A549 (cell line): ENCODE data around the gene NTHL1. TPM values are rescaled to one million over a fixed set of nuclear protein-coding genes. Genes with fewer than 3 reads are reported as not detected.
A peak's percentile ranks its signal among the peaks of the same experiment; 100 is the strongest.

Experiments used
- ATAC-seq, 2 experiments: fragments of 200-7000 bp in 1 of 2; fragments of >200 bp in 1 of 2; cut with Nextera tagmentation in 1 of 2; cut with Tn5 transposase in 1 of 2; 3 replicates each; pipeline versions ENCODE4 v1.8.0 to v1.9.1; 2018 to 2020; ENCODE audit warnings: mild to moderate bottlenecking in 1 of 2, moderate library complexity in 1 of 2
- CTCF ChIA-PET: fragments of 300-600 bp; sonication (Branson Sonifier 250); formaldehyde crosslinking; extraction: SDS; loops from one replicate; lab custom pipeline; 2021; ENCODE audit warnings: antibody characterized with exemption, inconsistent platforms; lab: Yijun Ruan, JAX
- POLR2A ChIA-PET: fragments of 350-600 bp; formaldehyde crosslinking; extraction: SDS; loops from one replicate; lab custom pipeline; 2021; ENCODE audit warnings: antibody characterized with exemption, inconsistent platforms; lab: Yijun Ruan, JAX
- DNase-seq, 2 experiments: peaks; one replicate each; pipeline versions ENCODE4 v3.0.0 to v3.0.0-alpha.2; 2011 to 2016; ENCODE audit warnings: low read depth in 1 of 2, low spot score in 1 of 2
- FAIRE-seq: peaks from 2 replicates; lab custom pipeline; 2011; peaks lifted over from hg19 to GRCh38; lab: Jason Lieb, UNC
- H3K27ac ChIP-seq, 2 experiments: fragments of >200 bp; sonication (Bioruptor Twin); formaldehyde crosslinking; 3 replicates each; pipeline ENCODE4 v1.5.1; 2016 to 2017
- H3K4me1 ChIP-seq: fragments of >200 bp; sonication (Bioruptor Twin); formaldehyde crosslinking; 3 replicates; pipeline ENCODE4 v1.6.1; 2016
- H3K4me2 ChIP-seq: fragments of >200 bp; sonication (Bioruptor Twin); formaldehyde crosslinking; 3 replicates; pipeline ENCODE4 v1.6.1; 2016
- H3K4me3 ChIP-seq: fragments of >200 bp; sonication (Bioruptor Twin); formaldehyde crosslinking; 3 replicates; pipeline ENCODE4 v1.5.1; 2016
- H3K9me3 ChIP-seq: fragments of >200 bp; sonication (Bioruptor Twin); formaldehyde crosslinking; 3 replicates; pipeline ENCODE4 v1.6.1; 2016
- EHF ChIP-seq: fragments of 250-450 bp; sonication (Bioruptor Pico); IDR thresholded peaks from 2 replicates; pipeline ENCODE4 v1.5.0; 2020; ENCODE audit warnings: mild to moderate bottlenecking
- EHMT2 ChIP-seq: fragments of 200-600 bp; sonication (generic); IDR thresholded peaks from 2 replicates; pipeline ENCODE4 v1.6.1; 2016; ENCODE audit warnings: antibody characterized with exemption, low read depth, mild to moderate bottlenecking, moderate library complexity
- FOSB ChIP-seq: fragments of 250-450 bp; sonication (Bioruptor Pico); IDR thresholded peaks from 2 replicates; pipeline ENCODE4 v1.5.0; 2020; ENCODE audit warnings: mild to moderate bottlenecking, moderate library complexity
- FOXS1 ChIP-seq: fragments of 250-450 bp; sonication (Bioruptor Pico); IDR thresholded peaks from 2 replicates; pipeline ENCODE4 v1.5.0; 2020; ENCODE audit warnings: mild to moderate bottlenecking, moderate library complexity
- GATA3 ChIP-seq: IDR thresholded peaks from 2 replicates; pipeline ENCODE4 v1.6.1; 2012; ENCODE audit warnings: borderline replicate concordance
- HDAC2 ChIP-seq: fragments of 200-600 bp; sonication (generic); IDR thresholded peaks from 2 replicates; pipeline ENCODE4 v1.6.1; 2016
- HOXB13 ChIP-seq: fragments of 250-450 bp; sonication (Bioruptor Pico); IDR thresholded peaks from 2 replicates; pipeline ENCODE4 v1.5.0; 2020; ENCODE audit warnings: low read depth, mild to moderate bottlenecking, moderate library complexity
- HOXB5 ChIP-seq: fragments of 250-450 bp; sonication (Bioruptor Pico); IDR thresholded peaks from 2 replicates; pipeline ENCODE4 v1.5.0; 2020; ENCODE audit warnings: mild to moderate bottlenecking, moderate library complexity
- JUNB ChIP-seq: fragments of >200 bp; sonication (Bioruptor Twin); formaldehyde crosslinking; IDR thresholded peaks from 2 replicates; pipeline ENCODE4 v1.6.1; 2016
- MAFK ChIP-seq: fragments of 450-650 bp; IDR thresholded peaks from 2 replicates; pipeline ENCODE4 v1.6.1; 2014; ENCODE audit not compliant: partially characterized antibody
- PHF8 ChIP-seq: fragments of 200-600 bp; sonication (generic); IDR thresholded peaks from 2 replicates; pipeline ENCODE4 v1.6.1; 2016; ENCODE audit warnings: low read depth, mild to moderate bottlenecking, antibody characterized with exemption, moderate library complexity, borderline replicate concordance
- RAD21 ChIP-seq, 2 experiments: fragments of >200 bp in 1 of 2; sonication (Bioruptor Twin) in 1 of 2; formaldehyde crosslinking in 1 of 2; IDR thresholded peaks in 1 of 2; conservative IDR thresholded peaks in 1 of 2; 2 replicates in 1 of 2; 3 replicates in 1 of 2; pipeline ENCODE4 v1.6.1; 2012 to 2018; ENCODE audit warnings: inconsistent platforms in 1 of 2
- RCOR1 ChIP-seq: fragments of 150-350 bp; IDR thresholded peaks from 2 replicates; pipeline ENCODE4 v1.6.1; 2014; ENCODE audit warnings: antibody characterized with exemption, low read length, low read depth
- SMC3 ChIP-seq: fragments of >200 bp; sonication (Bioruptor Twin); formaldehyde crosslinking; IDR thresholded peaks from 3 replicates; pipeline ENCODE4 v1.6.1; 2018; ENCODE audit warnings: inconsistent platforms
- TFCP2L1 ChIP-seq: fragments of 250-450 bp; sonication (Bioruptor Pico); IDR thresholded peaks from 2 replicates; pipeline ENCODE4 v1.5.0; 2021; ENCODE audit warnings: mild to moderate bottlenecking
- ZNF302 ChIP-seq: fragments of 250-450 bp; sonication (Bioruptor Pico); IDR thresholded peaks from 2 replicates; pipeline ENCODE4 v1.9.0; 2021; ENCODE audit warnings: inconsistent platforms, mild to moderate bottlenecking, moderate library complexity
- ZSCAN20 ChIP-seq: fragments of 250-450 bp; sonication (Bioruptor Pico); IDR thresholded peaks from 2 replicates; pipeline ENCODE4 v1.8.0; 2022; ENCODE audit warnings: mild to moderate bottlenecking, moderate library complexity
- WGBS: methylation state at CpG from one replicate; pipeline ENCODE4 v1.1.6; 2017; ENCODE audit errors: missing lambda C conversion rate; 5-methylcytosine and 5-hydroxymethylcytosine counted together
- polyA plus RNA-seq, 4 experiments: library from polyadenylated mRNA; depleted of rRNA in 3 of 4; stranded (reverse); fragments of >200 nt; fragmentation: RNase III in 1 of 4; extraction: RNeasy Plus Mini Kit Qiagen cat#74134 plus additional on column Dnase treatment in 1 of 4; gene quantifications; 2 replicates in 3 of 4; 3 replicates in 1 of 4; pipeline ENCODE4 v1.2.3, GENCODE V29; 2011 to 2017
- TF ChIP-seq, protein P1 (sequence below): fragments of >200 bp; sonication (Bioruptor Twin); formaldehyde crosslinking; IDR thresholded peaks from 3 replicates; pipeline ENCODE4 v1.5.1; 2016
- TF ChIP-seq, protein P2 (sequence below): IDR thresholded peaks from 2 replicates; pipeline ENCODE4 v1.6.1; 2012
- TF ChIP-seq, protein P3 (sequence below): fragments of 150-350 bp; IDR thresholded peaks from 2 replicates; pipeline ENCODE4 v1.6.1; 2014; ENCODE audit warnings: low read depth, mild to moderate bottlenecking, low read length

Gene NTHL1
- polyA plus RNA-seq, 2 of the 4 experiments (the other 2 are of a cell fraction) = 28.8 to 42.3 TPM

DNA sequence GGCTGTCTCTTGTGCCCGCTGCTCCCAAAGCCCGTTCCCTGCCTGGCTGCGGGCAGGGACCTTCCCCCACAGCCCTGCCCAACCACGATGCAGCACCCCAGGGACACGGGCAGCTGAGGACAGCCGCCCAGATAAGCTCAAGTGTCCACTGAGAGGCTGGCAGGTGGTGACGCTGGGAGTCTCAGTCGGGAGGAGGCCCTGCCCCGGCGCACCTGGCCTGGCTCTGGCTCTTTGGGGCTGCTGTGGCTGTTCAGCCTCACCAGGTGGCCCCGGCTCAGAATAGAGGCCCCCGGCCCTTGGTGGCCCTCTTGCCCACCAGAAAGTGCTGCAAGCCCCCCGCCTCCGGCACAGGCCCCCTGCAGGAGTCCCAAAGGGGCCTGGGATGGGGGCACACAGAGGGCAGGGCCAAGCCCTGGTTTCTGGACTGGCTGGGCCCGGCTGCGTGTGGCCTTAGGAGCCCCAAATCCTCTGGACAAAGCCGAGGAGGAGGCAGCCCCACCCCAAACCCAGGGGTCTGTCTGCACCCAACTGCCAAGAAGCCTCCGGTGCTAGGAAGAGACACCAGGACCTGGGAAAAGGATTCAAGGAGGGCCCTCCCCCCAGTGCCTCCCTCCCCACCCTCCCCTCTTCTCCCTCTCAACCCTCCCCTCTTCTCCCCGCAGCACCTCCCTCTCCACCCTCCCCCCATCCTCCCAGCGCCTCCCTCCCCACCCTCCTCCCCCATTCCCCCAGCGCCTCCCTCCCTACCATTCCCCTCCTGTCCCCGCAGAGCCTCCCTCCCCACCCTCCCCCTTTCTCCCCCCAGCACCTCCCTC is 5.3 kb downstream of the NTHL1 start:
- H3K27ac ChIP-seq = peak overlapping the region; percentile 90
- H3K4me1 ChIP-seq = peaks cover 78% of the 10 kb centered on the region
- no peak overlapping the region for H3K4me3 ChIP-seq
- no peak for FAIRE-seq
- H3K4me2 ChIP-seq = peak overlapping the region; percentile 32; the same call in 2 of the 3 replicates
- ChIA-PET CTCF (interaction anchor here (1.0 to 2.3 kb wide), 3 partner anchors 14 to 98 kb away, joined by 3 to 17 read pairs (median 12); no protein-coding TSS in a partner anchor), POLR2A (interaction anchor here (0.7 kb wide), 1 partner anchor 82 kb away, joined by 5 read pairs; no protein-coding TSS in a partner anchor)
- H3K9me3 ChIP-seq = no peaks in the 10 kb centered on the region
- TF ChIP-seq MAFK = no peak
- TF ChIP-seq HOXB13 (CRISPR knock-in tag) = 0 out of 2 replicates have a peak, but pooled peaks have one; percentile 44
- peak in 1 of 2 experiments; percentile 44 for DNase-seq
- no peak for ATAC-seq
- 87% methylated on average over 11 of the region's 22 CpGs for WGBS

GRCh38 chr16:2040787-2041522 is 6.7 kb downstream of the NTHL1 start:
- DNase-seq = no peak

More at GRCh38 chr16:2040787-2041522, 6.7 kb downstream of the NTHL1 start:
- no peak overlapping the region for H3K4me3 ChIP-seq
- peak overlapping the region; percentile 73 for H3K4me2 ChIP-seq
- 67% methylated on average over 10 of the region's 20 CpGs for WGBS
- H3K4me1 ChIP-seq = peaks cover 82% of the 10 kb centered on the region
- FAIRE-seq (no peak), ATAC-seq (peak; percentile 17 to 21; a peak in 3 of 6 replicates)
- H3K9me3 ChIP-seq = no peaks in the 10 kb centered on the region
- CTCF ChIA-PET = interaction anchor here (0.7 to 4.0 kb wide), 9 partner anchors 11 to 104 kb away, joined by 3 to 25 read pairs (median 4); no protein-coding TSS in a partner anchor
- TF ChIP-seq, protein P1, sequence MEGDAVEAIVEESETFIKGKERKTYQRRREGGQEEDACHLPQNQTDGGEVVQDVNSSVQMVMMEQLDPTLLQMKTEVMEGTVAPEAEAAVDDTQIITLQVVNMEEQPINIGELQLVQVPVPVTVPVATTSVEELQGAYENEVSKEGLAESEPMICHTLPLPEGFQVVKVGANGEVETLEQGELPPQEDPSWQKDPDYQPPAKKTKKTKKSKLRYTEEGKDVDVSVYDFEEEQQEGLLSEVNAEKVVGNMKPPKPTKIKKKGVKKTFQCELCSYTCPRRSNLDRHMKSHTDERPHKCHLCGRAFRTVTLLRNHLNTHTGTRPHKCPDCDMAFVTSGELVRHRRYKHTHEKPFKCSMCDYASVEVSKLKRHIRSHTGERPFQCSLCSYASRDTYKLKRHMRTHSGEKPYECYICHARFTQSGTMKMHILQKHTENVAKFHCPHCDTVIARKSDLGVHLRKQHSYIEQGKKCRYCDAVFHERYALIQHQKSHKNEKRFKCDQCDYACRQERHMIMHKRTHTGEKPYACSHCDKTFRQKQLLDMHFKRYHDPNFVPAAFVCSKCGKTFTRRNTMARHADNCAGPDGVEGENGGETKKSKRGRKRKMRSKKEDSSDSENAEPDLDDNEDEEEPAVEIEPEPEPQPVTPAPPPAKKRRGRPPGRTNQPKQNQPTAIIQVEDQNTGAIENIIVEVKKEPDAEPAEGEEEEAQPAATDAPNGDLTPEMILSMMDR = no peak
- no peak for TF ChIP-seq RCOR1
- TF ChIP-seq JUNB = no peak
- no peak for TF ChIP-seq PHF8
- TF ChIP-seq GATA3 = no peak
- TF ChIP-seq, protein P2, sequence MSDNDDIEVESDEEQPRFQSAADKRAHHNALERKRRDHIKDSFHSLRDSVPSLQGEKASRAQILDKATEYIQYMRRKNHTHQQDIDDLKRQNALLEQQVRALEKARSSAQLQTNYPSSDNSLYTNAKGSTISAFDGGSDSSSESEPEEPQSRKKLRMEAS = peak; percentile 37; the same call in 1 of the 2 replicates
- TF ChIP-seq HOXB5 (CRISPR knock-in tag) = peak; percentile 27; the same call in 1 of the 2 replicates
- TF ChIP-seq FOXS1 (CRISPR knock-in tag) = peak; percentile 30; the same call in 1 of the 2 replicates
- 0 out of 2 replicates have a peak, but pooled peaks have one; percentile 44 for TF ChIP-seq HOXB13 (CRISPR knock-in tag)
- TF ChIP-seq SMC3 = no peak
- no peak for TF ChIP-seq EHMT2
- peak; percentile 20; the same call in 1 of the 2 replicates for TF ChIP-seq FOSB (CRISPR knock-in tag)
- TF ChIP-seq ZSCAN20 (CRISPR knock-in tag) = no peak
- peak; percentile 46; the same call in 1 of the 2 replicates for TF ChIP-seq ZNF302 (CRISPR knock-in tag)
- no peak for TF ChIP-seq RAD21 (conservative IDR thresholded peaks at IDR 0.05 in 1 of 2, IDR thresholded peaks at IDR 0.05 in 1 of 2)
- no peak for TF ChIP-seq HDAC2
- TF ChIP-seq TFCP2L1 = no peak
- TF ChIP-seq EHF (CRISPR knock-in tag) = peak; percentile 90
- TF ChIP-seq, protein P3, sequence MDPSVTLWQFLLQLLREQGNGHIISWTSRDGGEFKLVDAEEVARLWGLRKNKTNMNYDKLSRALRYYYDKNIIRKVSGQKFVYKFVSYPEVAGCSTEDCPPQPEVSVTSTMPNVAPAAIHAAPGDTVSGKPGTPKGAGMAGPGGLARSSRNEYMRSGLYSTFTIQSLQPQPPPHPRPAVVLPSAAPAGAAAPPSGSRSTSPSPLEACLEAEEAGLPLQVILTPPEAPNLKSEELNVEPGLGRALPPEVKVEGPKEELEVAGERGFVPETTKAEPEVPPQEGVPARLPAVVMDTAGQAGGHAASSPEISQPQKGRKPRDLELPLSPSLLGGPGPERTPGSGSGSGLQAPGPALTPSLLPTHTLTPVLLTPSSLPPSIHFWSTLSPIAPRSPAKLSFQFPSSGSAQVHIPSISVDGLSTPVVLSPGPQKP = no peak
- POLR2A ChIA-PET = interaction anchor here (0.6 kb wide), 1 partner anchor 14 kb away, joined by 3 read pairs; the partner anchor contains the start of gene NHERF2
- H3K27ac ChIP-seq = peak overlapping the region; percentile 90
